ENCODE measurements around the gene FBXL17. TPM values are rescaled to one million over a fixed set of nuclear protein-coding genes. Genes with fewer than 3 reads are reported as not detected.

FBXL17 gene
- total and polyA plus RNA-seq, 9 of the 15 experiments (the other 6 are each of a cell fraction or from before 2014, with no cell fraction given), result 0.32 to 5.4 (median 1.8) TPM

- H4K20me1 ChIP-seq (replicated peaks; ENCODE audit: control insufficient read depth, insufficient read depth, low read length), result no peaks in the 10 kb centered on the region
- no peaks in the 10 kb centered on the region for H3K79me2 ChIP-seq (ENCODE audit: control insufficient read depth, insufficient read depth, low read length)
- ATAC-seq (no peak), DNase-seq (ENCODE audit: extremely low read depth in 1 of 4, low spot score in 3 of 4) (no peak), FAIRE-seq (no peak)
- no peaks in the 10 kb centered on the region for H3K9me3 ChIP-seq (replicated peaks; ENCODE audit: control insufficient read depth, insufficient read depth, low read depth, low read length)
- no peak overlapping the region for H2AFZ ChIP-seq (ENCODE audit: low read depth, low read length)
- POLR2A ChIA-PET, result no interaction called here
- no peaks in the 10 kb centered on the region for H3K36me3 ChIP-seq (ENCODE audit: control insufficient read depth, insufficient read depth, low read length)
- no TSS peak for BruUV-seq (replicated peaks)
- H3K27ac ChIP-seq (ENCODE audit: extremely low read depth, low read depth, low read length), result no peak overlapping the region
- CTCF ChIA-PET (ENCODE audit: low intra/inter-chr PET ratio), result no interaction called here
- no peak overlapping the region for H3K9ac ChIP-seq (ENCODE audit: insufficient read depth in 1 of 2, low read depth in 2 of 2, low read length in 2 of 2)
- no peak overlapping the region for H3K4me2 ChIP-seq (ENCODE audit: insufficient read depth, low read length)
- H3K27me3 ChIP-seq (ENCODE audit: control insufficient read depth in 2 of 2, insufficient read depth in 2 of 2, low read length in 2 of 2), result no peaks in the 10 kb centered on the region
- intact Hi-C loops (cut with micrococcal nuclease), result loop anchor here (10.0 kb wide), 1 partner anchor 201 kb away; no protein-coding TSS in a partner anchor
- TF ChIP-seq ZNF407 (IDR thresholded peaks at IDR 0.05; ENCODE audit: low read depth), result no peak
- TF ChIP-seq FOXP4 (CRISPR knock-in tag; IDR thresholded peaks at IDR 0.05; ENCODE audit: borderline replicate concordance), result no peak
- no peak for TF ChIP-seq ZNF165 (CRISPR knock-in tag; IDR thresholded peaks at IDR 0.05; ENCODE audit: borderline replicate concordance)
- TF ChIP-seq ZNF23 (CRISPR knock-in tag; IDR thresholded peaks at IDR 0.05), result no peak
- no peak for TF ChIP-seq ARID3A (IDR thresholded peaks at IDR 0.05; ENCODE audit: borderline replicate concordance, low read depth, low read length)
- no peak for TF ChIP-seq PCBP2 (IDR thresholded peaks at IDR 0.05; ENCODE audit: low read depth, low read length, poor library complexity, severe bottlenecking)
- no peak for TF ChIP-seq BCL6 (CRISPR knock-in tag; IDR thresholded peaks at IDR 0.05)
- TF ChIP-seq E2F5 (CRISPR knock-in tag; IDR thresholded peaks at IDR 0.05), result no peak
- no peaks in the 10 kb centered on the region for H3K9me1 ChIP-seq (ENCODE audit: control insufficient read depth, insufficient read depth, low read length)
- no peaks in the 10 kb centered on the region for H3K4me1 ChIP-seq (replicated peaks in 1 of 2; ENCODE audit: control insufficient read depth in 2 of 2, insufficient read depth in 2 of 2, low read length in 2 of 2)
- in situ Hi-C loops (cut with MboI), result no loop called here
- H3K4me3 ChIP-seq, result no peak overlapping the region
Observed at GRCh38 chr5:108143581-108143980, 238.3 kb downstream of the FBXL17 start.

Data from K562 (cell line).